GM12873 (cell line): ENCODE data around the gene TRIO.

Experiments
- TF ChIP-seq, protein P1 (sequence below): IDR thresholded peaks from 2 replicates; pipeline ENCODE4 v1.5.1; 2012; ENCODE audit warnings: low read depth, mild to moderate bottlenecking, moderate library complexity, low read length, control low read depth; ENCODE audit not compliant: insufficient read depth; ENCODE audit errors: missing control alignments

The TRIO gene

DNA sequence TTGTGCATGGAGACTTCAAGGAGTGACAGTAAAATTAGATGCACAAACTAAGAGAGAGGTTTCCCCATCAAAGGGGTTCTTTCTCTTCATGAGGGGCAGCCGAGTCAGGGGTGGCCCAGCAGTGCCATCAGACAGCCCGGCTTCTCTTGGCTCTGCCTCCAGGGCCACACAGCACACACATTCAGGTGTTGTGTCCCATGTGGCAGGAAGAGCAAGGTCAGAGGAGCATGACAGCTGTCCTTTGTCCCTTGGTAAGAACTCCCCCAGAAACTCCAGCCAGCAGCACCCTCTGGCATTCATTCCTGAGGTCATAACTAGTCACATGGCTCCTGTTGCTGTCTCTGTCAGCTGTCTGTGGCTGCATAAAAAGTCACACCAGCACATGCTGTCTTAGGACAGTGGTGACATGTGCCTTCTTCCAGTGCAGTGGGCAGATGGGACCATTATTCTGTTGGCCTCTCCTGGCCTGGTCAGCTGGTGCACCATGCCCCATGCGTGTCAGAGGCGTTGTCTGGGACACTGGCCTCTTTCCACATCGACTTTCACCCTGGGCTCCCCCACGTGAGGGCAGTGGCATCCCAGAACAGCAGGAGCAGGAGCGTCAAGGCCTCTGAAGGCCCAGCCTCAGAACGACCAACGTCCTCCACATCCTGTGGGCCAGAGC, 360.0 kb downstream of the TRIO start:
- TF ChIP-seq, protein P1, sequence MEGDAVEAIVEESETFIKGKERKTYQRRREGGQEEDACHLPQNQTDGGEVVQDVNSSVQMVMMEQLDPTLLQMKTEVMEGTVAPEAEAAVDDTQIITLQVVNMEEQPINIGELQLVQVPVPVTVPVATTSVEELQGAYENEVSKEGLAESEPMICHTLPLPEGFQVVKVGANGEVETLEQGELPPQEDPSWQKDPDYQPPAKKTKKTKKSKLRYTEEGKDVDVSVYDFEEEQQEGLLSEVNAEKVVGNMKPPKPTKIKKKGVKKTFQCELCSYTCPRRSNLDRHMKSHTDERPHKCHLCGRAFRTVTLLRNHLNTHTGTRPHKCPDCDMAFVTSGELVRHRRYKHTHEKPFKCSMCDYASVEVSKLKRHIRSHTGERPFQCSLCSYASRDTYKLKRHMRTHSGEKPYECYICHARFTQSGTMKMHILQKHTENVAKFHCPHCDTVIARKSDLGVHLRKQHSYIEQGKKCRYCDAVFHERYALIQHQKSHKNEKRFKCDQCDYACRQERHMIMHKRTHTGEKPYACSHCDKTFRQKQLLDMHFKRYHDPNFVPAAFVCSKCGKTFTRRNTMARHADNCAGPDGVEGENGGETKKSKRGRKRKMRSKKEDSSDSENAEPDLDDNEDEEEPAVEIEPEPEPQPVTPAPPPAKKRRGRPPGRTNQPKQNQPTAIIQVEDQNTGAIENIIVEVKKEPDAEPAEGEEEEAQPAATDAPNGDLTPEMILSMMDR = no peak

DNA sequence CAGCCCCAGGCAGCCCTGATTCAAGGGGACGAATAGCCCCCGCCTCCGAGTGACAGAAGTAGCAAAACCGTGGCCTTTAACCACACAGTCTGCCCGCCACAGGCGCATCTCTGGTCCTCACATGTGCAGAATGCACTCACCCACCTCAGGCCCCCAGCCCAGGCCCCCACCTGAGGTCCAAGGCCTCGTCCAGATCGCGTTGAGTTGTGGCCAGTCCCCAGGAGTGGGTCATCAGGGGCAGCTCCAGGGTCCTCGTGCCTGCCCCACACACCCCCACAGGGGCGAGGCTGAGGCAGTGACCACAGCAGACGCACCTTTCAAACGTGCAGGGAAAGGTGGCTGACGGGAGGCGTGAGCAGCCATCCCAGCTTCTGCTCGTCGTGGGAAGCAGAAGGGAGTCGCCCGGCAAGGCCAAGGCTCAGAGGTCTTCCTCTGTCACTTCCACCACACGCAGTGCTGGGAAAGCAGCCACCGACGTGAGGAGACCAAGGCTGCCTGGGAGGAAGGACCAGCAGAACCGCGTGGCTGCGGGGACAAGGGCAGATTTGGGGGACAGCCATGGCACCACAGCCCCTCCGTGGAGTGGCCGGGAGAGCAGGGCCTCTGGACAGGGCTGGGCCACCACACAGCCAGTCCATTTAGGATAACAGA, 360.7 kb downstream of the TRIO start:
- TF ChIP-seq, protein P1 = no peak

DNA sequence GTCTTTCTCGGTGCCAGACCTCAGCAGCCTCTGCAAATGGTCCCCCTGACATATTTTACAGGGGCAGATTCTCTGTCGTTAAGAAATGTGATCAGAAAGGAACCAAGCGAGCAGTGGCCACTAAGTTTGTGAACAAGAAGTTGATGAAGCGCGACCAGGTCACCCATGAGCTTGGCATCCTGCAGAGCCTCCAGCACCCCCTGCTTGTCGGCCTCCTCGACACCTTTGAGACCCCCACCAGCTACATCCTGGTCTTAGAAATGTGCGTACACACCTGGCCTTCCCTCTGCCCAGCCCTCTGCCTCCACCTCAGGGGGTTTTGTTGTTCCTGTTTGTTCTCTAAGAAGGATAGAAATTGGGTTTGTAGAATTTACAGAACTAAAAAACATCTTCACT, 361.2 kb downstream of the TRIO start:
- TF ChIP-seq, protein P1 = no peak

DNA sequence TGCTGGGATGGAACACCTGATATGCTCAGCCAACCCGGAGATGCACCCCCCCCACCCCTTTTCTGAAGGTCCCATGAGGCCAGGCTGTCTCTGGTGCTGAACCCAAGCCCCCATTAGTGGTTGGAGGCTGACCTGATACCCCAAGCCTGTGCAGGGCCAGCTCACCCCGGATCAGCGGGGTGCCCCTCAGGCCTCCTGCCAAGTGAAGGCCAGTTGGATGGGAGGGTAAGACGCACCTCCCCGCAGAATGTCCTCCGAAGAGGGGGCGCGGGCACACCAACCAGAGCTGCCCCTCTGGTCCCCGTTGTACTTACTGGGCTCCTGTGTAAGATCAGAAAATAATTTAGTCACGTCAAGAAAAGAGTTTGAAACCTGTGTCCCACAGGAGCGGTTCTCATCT, 361.7 kb downstream of the TRIO start:
- TF ChIP-seq, protein P1 = no peak

DNA sequence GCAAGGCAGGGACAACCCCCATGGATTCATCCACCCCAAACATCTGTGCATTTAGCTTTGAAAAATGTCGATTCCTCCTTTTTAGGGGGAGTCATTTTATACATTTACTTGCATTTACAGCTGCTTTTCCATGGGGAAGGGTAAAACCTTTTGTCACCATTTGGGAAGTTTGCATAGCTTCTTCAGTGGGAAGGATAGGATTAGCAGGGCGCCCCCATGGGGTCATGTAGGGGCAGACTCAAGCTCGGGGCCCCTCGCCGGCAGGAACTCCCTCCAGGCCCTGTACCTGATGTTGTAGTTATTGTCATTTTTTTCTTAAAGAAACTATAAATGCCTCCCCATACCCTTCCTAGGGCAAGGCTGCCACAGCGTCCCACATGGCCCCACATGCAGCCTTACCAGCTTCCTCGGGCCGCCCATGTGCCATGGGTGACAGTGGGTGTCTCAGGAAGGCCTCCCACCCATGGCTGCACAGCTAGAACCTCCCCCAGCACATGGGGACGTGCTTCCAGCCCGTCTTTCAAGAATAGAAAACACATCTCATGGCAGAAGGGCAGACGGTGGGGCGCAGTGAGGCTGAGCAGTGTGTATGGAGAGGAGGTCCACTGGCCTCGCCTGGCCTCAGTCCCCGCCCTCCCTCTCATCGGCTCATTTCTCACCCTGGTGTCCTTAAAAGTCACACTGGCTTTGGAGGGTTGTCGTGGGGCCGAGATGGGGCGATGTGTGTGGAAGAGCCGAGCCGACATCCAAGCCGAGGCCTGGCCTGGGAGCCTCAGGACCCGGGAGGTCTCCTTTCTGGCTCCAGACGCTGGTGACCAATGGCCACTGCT, 362.4 kb downstream of the TRIO start:
- TF ChIP-seq, protein P1 = no peak

DNA sequence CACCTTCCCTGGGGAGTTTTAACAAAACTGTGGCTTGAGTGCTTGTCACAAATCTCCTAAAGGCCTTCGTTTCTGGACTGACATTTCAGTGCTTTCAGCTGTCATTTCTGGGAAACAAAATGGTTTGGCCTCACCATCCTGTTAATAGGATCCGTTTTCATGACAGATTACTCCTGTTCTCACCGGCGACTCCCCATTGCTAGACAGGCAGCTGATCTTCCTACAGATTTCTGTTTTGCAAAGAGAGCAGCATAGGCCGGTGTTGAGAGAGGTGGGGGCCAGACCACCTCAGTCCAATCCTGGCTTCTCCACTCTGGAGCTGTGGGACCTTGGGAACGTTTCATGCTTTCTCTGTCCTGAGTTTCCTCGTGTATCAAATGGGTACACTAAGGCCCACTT, 363.0 kb downstream of the TRIO start:
- TF ChIP-seq, protein P1 = no peak

DNA sequence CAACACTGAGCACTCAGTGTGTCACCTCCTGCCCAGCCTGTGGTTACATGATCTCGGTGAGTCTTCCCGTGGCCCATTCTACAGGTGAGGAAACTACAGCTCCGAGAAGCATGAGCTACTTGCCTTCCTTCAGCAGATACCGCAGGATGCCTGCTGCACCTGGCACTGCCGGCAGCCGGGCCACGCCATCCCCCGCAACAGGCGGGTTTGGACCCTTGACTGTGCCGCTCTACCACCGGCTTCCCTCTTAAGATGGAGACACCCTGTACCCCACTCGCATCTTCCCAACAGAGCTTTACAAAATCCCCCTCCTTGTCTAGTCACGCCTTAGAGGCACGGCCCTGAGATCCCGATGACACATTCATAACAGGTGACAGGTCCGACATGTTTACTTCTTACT, 363.5 kb downstream of the TRIO start:
- TF ChIP-seq, protein P1 = no peak
